Activated CD8-positive, alpha-beta memory T cell treated with anti-CD3 and anti-CD28 coated beads, Interleukin-2, amount 50 U/mL, for 24 hours (primary cell): ENCODE results near the gene PLA2G6.

ENCODE experiments used
- DNase-seq: peaks from one replicate; pipeline ENCODE4 v3.0.0-alpha.2; 2020; ENCODE audit errors: extremely low read depth

The PLA2G6 gene

DNA sequence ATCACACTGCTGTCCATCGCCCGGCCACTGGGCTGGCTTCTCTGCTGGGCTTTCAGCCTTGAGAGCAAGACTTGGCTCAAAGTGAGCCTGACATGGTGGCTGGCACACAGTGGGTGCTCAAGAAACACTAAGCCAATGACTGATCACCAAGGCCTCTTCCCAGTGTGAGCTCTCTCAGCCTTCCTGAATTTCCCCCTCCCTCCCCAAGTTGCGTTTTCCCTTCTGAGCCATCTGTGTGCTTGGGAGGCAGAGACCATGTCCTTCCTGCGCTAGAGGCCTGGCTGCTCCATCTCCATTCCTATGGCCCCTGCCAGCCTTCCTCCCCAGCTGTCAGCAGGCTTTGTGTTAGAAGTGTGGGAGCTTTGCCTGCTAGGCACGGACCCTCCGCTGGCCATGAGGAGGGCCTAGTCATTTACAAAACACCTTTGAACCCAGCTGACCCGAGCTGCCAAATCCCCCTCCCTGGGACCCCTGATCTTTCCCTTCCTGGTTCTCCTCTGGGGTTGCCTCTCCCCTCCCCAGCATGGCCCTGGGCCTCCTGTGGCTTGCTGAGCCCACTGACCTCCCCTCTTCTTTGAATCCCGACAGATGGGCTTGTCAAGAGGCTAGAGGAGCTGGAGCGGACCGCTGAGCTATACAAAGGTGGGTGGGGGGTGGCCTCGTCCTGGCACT is 111.2 kb downstream of the PLA2G6 start:
- DNase-seq: no peak

DNA sequence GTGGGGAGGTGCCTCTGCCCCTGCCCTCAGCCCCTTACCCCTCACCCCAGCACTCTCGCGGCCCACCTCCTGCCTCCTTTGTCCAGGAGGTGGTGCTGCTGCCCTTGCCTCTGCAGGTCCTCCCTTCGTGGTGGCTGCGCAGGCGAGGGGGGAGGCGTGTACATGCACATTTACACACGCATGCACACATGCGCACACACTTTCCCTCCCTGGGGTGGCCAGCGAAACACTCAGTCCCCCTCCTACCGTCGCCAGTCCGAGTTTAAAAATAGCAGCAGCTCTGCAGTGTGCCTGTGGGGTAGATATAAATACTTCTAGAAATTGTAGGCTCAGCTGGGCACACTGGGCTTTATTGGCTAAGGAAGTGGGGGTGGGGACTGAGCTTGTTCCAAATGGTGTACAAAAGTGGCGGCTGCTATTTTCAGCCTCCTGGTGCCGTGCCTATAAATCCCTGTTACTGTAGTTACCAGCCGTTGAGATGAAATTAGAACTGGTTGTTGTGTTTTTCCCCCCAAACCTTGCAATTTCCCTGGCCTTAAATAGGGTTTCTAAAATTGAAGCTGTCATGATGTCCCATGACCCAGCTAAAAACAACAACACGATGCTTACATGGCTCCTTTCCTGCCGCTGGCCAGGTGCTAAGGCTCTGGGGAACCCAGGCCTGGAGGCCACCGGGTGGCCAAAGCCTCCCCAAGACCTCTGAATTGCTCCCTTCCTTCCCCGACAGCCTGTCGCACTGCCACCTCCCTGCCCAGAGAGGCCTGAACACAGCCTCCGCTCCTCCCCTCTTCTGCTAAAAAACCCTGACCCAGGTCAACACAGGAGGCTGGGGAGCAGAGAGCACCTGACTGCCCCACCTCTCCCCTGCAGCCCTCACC is 112.0 kb downstream of the PLA2G6 start:
- DNase-seq: no peak

DNA sequence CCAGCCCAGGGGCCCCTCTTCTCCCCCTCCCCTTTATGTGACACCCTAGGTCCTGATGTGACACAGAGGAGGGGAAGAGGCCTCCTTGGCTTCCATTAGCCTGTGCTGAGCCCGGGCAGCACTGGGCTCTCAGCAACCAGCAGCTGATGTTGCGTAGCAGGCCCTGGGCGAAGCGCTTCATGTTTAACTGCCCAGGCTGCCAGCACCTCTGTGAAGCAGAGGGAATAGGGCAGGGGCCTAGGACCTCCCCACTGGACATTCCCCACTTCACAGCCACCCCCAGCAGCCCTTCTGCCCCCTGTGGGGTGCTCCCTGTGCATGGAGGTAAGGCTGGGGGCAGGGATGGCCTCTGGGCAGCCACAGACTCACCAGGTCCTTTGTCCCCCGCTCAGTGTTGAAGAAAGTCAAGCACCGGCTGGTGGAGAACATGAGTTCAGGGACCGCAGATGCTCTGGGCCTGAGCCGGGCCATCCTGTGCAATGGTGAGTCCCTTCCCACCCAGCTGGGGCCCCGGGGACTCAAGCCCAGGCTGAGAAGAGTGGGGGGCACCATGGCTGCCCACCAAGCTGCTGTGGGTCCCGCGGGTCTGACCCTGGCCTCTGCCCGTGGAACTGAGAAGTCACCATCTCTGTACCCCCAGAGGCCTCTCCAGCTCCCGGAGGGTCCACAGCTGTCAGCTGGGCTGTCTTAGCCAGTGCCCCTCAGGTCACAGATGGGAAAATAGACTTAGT is 112.8 kb downstream of the PLA2G6 start:
- DNase-seq: no peak

DNA sequence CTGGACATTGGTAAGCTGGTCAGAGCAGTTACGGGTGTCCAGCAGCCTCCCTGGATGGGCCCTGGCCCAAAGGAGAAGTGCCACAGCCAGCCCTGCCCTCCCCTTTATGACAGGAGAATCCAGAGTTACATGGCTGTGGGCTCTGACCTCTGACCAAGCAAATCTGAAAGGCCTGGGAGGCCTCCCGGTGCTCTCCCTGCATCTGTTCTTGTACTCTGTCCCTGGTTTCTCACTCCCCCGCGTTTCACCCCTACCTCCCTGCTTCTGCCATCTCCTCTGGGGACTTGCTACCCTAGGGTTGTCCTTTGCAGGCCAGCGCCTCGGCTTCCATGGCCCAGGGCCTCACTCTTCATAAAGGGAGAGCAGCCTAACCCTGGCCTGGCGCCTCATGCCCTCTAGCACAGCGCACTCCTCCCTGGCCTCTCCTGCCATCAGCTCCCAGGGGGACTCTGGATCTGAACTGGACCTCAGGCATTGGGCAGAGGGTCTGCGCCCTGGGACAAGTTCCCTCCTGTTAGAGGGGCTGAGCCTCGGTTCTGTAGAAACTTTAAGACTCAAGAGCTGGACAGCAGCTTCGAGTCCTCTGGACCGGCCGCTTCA is 113.8 kb downstream of the PLA2G6 start:
- no peak for DNase-seq

GRCh38 chr22:38067028-38067415 is 114.6 kb downstream of the PLA2G6 start:
- no peak for DNase-seq

DNA sequence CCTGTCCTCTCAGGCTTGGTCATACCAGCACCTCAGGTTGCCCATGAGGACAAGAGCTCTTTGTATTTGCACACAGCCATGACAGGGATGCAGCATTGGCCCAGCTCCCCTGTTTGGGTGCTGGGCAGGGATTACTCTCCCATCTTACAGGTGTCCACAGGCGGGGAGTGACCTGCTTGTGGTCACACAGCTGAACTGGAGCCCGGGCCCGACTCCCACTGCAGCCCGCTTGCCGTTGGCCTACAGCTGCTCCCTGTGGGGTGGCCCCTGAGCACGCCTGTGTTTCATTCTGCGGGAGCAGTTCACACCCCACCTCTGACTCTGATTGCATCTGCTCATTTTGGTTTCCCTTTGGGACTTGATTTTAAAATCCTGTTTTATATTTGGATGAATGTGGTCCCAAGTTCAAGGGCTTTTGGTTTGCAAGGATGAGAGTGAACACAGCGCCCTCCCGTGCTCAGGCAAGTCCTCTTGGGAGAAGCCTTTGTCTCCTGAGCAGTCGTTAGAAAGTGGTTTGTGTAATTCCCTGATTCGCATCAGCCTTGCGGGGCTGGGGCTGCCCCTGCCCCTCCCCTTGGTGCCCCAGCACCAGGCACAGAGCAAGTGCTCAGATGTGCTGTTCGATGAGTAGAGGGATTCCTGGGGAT is 115.1 kb downstream of the PLA2G6 start:
- DNase-seq: no peak

GRCh38 chr22:38065539-38065938 is 116.1 kb downstream of the PLA2G6 start:
- no peak for DNase-seq

GRCh38 chr22:38062791-38063190 is 118.8 kb downstream of the PLA2G6 start:
- no peak for DNase-seq
